A673 (cell line): ENCODE data around the gene AP2A1.
"Not testable (repeated sequence)": the region's sequence is repeated elsewhere in the genome, so short reads cannot be mapped to it uniquely, and the experiment has no call there.

Source experiments
- CTCF ChIP-seq: fragments of 300-800, 200-600 bp; sonication (generic); conservative IDR thresholded peaks from 2 replicates; pipeline ENCODE4 v1.5.1; 2017; ENCODE audit warnings: low read depth, mild to moderate bottlenecking, antibody characterized with exemption, low read length, moderate library complexity, mixed read lengths
- EZH2 ChIP-seq: fragments of 200-600 bp; sonication (generic); IDR thresholded peaks from 2 replicates; pipeline ENCODE4 v1.6.1; 2017; ENCODE audit warnings: borderline replicate concordance, low read depth, mild to moderate bottlenecking, mixed read lengths, antibody characterized with exemption, low read length; ENCODE audit not compliant: poor library complexity, severe bottlenecking

GRCh38 chr19:49719420-49719819 is 47.4 kb upstream of the AP2A1 start:
- TF ChIP-seq CTCF, EZH2: not testable (repeated sequence)
